GM21529 (cell line): ENCODE results near the gene BEAN1.

ENCODE experiments used
- ATAC-seq: cut with Tn5 transposase; IDR thresholded peaks from one replicate; pipeline ENCODE4 v1.9.1; 2021; ENCODE audit not compliant: unreplicated experiment

Gene BEAN1

DNA sequence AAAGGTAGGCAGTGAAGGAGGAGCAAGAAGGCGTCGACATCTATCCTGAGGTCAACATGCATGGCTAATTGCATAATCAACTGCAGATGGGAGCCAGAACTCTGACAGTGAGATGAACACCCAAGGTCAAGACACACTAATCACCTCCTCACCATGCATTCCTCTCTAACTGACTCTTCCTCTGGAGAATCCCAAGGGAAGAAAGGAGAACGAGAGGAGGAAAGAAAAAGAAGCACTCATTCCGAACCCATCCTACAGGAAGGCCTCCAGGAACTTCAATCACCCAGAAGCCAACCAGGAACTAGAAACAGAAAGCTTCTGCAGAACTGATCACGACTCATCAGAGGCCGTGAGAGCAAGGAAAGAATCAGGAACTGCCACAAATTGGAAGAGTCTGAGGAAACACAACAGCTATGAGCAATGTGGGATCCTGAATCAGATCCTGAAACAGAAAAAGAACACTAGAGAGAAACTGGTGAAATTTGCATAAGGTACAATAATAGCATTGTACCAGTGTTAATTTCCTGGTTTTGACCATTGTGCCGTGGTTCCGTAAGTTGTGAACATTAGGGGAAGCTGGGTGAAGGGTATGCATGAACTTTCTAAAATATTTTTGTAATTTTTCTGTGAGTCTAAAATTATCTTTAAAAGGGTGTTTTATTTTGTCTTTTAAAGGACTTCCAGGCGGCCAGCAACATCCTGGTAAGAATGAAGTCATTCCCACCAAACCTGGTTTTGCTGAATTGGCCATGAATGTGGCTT, 10.0 kb upstream of the BEAN1 start:
- ATAC-seq = no peak

DNA sequence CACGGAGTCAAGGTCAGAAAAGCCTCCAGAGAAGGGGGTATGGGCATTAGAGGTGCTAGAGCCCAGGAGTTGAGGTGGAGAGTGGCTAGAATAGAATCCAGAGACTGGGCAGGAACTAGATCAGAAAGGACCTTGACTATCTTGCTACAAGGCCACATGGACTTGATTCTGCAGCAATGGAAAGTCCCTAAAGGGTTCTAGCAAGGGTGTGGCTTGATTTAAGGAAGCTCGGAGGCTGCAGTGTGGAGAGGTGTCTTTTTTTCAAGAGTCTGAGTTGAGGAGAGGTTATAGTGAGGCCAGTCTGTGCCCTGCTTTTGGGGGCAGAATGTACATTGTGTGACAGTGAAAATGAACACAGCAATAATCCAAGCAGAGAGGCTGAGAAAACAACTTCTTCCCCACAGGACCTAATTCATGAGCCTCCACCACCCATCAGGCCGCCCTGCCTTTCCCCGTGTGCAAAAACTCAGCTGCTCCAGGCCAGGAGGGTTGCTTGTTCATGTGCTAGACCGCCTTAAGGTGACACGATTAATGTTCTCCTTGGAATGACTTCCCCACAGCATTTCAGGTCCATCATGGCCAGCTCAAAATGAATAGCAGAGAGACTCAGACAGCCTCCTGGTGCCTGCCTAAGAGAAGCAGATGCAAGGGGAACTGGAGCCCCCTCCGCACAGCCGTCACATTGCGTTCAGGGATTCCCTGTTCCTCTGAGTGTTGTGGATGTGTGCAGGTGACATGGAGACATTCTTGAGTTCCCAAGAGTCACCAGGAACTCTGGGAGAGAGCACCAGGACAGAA, 8.7 kb upstream of the BEAN1 start:
- no peak for ATAC-seq

DNA sequence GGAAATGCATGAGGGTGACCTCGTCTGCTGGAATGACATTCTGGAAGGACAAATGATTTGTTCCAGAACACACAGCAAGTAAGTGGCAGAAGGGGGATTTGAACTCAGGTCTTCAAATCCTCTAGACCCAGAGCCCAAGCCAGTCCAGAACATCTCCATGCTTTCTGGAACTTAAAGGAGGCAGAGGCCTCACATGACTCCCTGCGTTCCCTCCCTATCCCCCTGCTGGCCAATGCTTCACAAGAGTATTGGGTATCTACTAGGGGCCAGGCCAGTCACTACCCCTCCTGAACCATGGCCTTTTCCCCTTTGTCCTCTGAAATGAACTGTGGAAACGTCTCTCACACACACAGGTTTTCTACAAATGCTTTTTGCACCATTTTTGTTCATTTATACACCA, 7.6 kb upstream of the BEAN1 start:
- no peak for ATAC-seq

DNA sequence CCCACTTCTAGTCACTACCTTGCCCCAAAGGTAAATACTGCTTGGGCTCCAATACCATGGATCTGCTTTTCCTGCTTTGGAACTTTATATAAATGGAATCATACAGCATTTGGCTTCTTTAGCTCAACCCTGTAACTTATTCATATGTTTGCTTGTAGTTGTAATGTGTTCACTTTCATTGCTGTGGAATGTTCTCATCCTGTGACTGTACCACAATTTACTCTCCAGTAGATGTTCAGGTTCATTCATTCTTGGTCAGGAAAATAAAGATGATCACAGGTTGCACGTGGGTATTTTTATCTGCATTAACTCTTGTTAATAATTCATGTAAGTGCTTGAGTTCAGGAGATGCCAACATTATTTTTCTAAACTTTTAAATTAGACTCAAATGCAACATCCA, 6.7 kb upstream of the BEAN1 start:
- no peak for ATAC-seq

DNA sequence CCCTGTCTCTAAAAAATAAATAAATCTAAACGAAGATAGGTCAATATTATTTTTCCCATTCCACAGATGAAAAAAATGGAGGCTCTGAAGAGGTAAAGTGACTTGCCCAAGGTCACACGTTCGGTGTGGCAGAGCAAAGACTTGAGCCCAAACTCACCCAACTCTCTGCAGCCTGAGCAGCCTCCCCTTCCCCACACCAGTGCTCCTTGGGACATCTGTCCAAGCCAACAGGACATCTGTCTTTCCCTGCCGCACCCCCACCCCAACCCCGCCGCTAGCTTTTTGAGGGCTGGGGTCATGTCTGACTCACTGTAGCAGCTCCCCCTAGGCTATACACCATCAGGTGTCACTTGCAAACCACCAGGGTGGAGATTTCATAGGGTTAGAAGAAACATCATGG, 5.2 kb upstream of the BEAN1 start:
- ATAC-seq = no peak

DNA sequence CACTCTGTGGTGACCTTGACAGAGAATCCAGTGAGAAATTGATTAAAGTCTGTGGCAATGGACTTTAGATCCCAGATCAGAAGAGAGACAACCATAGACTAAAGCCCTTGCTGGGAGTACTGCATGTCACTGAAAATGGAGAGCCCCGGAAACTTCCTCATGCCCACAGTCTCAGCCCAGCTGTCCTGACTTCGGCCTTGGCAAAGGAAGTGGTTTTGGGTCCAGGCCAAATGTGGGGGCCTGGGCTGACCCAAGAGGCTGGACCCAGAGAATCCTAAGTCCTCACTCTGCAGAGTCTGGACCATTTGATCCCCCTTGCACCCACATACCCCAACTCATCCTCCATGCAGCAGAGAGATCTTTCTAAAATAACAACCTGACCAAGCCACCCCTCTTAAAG, 4.7 kb upstream of the BEAN1 start:
- ATAC-seq = no peak

DNA sequence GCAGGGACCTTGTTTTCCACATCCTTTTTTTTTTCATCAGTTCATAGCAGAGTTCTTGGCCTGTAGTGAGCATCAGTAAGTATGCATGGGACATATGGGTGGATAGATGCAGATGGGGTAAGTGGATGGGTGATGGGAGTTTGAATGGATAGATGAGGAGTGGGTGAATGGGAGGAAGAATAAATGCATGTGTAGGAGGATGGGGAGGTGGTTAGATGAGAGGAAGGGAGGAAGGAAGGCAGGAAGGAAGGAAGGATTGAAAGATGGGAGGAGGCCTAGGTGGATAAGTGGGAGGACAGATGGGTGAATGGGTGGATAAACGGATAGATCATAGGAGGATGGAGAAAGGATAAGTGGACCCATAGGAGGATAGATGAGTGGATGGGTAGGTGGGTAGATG, 3.9 kb upstream of the BEAN1 start:
- no peak for ATAC-seq

DNA sequence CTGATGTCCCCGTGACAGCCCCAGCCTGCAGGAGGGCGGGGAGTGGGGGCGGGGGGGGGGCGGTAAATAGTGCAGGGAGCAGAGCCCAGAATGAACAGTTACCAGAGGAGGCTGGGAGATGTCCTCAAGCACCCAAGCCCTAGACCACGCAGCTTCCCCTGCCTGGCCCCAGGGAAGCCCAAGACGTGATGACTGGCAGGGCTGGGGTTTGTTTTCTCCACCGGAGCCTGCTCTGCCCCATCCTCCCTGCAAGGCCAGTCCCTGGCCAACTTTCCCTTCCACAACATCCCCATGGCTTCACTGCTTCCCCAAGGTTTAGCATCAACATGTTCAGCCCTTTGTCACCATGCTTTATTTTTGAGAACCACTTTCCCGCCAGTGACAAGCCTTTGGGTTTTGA, 1.4 kb upstream of the BEAN1 start:
- no peak for ATAC-seq

DNA sequence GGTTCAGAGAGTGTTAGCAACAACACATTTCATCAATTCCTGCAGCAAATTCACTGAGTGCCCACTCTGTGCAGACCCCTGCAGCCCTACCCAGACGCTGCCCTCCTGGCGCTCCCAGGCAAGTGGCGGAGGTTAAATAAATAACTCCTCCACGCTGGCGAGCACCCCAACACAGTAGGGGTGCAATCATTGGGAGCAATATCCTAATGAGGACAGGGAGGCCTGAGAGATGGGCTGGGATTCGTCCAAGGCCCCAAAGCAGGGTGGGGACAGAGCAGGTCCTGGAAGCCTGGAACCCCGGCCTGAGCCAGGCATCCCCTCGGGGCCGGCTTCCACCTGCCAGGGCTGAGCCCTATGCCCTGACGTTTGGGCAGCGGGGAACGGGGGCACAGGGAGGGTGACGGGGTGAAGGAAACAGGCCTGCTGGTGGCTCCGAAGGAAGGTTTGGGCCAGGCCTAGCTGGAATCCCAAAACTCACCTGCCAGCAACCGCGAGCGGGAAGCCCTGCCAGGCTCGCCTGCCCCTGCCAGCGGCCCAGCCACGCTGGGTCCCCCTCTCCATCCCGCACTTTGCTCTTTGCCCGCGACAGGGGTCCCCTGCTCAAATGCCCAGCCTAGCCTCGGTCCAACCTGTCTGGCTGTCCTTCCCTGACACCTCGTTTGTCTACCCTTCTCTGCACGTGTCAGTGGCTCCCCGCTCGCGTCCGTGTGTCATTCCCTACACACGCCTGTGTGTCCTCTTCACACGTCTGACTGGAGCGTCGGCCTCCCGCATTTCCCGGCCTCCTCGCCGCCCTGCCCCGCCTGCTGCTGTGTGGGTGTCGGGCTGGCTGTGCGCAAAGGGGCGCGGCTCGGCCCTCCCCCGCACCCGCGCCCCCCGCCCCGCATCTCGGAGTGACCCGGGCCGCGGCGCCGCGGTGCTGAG, 721 bp upstream of the BEAN1 start:
- ATAC-seq = no peak

DNA sequence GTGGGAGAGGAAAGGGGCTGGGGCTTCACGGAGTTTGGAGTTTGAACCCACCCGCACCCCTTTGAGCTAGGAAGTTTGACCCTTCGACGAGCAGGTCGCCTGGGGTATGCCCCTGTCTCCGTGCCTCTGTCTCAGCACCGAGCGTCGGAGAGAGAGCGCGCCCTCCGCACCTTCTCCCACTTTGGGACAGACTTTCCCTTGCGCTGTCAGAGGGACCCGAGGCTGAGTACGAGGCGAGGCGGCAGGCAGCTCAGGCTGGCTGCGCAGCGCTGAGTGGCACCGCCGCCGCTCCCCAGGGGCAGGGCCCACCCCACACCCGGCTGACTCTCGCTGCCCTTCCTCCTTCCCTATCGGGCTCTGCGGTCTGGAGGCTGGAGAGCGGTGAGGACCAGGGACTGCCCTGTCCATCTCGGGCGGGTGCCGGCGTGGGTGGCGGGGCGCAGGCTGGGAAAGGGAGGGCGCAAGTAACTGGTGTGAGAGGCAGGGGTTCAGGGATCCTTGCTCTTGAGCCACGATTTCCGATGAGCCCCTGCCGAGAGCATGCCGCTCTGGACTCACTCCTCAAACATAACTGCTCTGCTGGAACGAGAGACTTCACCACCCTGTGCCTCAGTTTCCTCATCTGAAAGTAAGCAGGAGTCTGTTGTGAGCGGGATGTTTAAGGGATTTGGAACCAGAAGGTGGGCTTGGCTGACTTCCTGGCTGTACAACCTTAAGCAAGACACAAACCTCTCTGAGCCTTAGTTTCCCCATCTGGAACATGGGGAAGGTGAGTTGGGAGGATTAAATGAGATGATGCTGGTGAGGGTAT, 981 bp downstream of the BEAN1 start:
- ATAC-seq = no peak

DNA sequence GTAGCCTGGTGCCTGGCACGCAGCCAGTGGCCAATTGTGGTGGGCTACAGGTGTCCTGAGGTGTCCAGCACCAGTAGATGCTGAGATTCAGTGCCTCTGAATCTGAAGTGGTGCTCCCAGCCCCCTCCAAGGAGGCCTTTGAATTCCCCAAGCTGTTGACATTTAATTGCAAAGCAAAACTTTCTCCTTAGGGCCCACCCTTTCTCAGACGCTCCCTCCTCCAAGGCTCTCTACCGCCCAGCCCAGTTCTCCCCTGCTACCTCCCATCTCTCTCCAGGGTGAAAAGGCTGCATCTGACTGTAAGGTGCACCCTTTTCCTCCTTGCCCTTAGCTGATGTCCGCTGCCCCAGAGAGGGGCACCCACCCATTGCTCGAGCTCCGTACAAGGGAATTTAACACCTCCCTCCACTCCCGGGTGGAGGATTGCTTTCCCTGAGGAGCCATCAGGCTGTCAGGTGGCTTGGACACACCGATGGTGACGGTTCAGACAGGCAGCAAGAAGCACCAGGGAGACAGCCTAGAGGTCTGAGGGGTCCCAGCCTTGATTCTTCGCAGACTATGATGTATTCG, 1.7 kb downstream of the BEAN1 start:
- ATAC-seq = no peak

DNA sequence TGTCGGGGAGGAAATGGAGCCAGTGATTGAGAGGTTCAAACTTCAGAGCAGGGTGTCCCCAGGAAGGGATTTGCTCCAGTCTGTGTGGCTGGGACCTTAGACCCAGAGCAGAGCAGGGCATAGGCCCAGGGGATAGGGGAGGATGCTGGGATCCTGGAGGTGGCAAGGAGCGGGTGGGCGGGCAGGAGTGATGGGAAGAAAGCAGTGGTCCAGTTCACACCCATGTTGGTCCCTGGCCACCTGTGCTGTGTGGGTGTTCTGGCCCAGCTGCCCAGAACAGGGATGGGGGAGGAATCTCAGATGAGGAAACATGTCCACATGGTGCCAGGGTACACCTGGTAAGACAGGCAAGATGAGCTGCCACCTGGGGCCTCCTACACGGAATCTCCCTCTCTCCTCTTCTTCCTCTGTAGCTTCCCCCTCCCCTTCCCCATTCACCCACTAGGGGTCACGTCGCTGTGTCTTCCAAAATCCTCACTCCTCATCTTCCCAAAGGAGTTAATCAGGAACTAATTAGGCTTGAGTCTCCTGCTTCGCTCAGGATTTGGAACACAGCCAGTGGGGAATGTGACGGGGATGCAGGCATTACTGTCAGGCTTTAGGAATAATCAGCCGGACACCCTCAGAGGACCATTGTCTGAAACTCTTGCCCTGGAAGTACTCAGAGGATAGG, 2.3 kb downstream of the BEAN1 start:
- no peak for ATAC-seq

DNA sequence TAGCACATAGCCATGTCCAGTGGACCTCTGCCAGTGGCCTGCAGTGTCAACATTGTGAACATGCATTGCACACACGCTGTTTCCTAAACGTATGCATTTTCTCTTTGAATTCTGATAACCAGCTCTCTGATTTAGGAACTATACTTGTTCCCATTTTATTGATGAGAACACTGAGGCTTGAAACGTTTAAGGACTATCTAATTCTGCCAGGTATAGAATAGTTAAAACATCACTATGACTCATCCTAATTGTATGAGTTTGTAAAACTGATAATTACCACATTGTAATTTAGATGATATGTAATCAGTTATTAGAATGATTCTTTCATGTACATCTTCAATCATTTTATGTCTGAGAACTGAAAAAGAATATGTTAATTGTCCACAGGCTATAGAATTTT, 3.1 kb downstream of the BEAN1 start:
- ATAC-seq = no peak

DNA sequence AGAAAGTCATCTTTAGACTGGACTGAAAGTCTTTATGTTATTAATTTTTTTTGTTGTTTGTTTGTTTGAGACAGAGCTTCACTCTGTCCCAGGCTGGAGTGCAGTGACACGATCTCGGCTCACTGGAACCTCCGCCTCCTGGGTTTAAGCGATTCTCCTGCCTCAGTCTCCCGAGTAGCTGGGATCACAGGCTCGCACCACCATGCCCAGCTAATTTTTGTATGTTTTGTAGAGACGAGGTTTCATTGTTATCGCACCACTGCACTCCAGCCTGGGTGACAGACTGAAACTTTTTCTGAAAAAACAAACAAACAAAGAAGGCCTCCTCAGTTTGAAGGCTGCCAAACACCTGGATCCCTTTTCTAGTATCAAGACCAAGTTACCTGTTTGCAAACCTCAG, 4.7 kb downstream of the BEAN1 start:
- ATAC-seq = no peak

DNA sequence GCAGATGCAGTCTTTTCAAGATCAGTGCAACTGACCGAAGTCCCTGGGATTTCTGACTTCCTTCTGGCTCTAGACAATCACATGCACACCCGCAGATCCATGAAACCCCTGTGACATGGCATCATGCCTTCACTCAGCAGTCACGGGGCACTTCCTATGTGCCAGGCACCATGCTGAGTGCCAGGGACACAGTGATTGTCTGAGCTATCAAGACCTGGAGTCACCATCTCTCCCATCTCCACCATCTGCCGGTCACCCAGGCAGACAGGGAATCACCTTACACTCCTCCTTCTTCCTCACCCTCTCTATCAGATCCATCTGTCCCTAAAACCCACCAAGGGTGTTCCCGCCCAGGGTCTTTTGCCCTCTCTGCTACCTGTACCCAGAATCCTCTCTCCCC, 5.3 kb downstream of the BEAN1 start:
- ATAC-seq = no peak

DNA sequence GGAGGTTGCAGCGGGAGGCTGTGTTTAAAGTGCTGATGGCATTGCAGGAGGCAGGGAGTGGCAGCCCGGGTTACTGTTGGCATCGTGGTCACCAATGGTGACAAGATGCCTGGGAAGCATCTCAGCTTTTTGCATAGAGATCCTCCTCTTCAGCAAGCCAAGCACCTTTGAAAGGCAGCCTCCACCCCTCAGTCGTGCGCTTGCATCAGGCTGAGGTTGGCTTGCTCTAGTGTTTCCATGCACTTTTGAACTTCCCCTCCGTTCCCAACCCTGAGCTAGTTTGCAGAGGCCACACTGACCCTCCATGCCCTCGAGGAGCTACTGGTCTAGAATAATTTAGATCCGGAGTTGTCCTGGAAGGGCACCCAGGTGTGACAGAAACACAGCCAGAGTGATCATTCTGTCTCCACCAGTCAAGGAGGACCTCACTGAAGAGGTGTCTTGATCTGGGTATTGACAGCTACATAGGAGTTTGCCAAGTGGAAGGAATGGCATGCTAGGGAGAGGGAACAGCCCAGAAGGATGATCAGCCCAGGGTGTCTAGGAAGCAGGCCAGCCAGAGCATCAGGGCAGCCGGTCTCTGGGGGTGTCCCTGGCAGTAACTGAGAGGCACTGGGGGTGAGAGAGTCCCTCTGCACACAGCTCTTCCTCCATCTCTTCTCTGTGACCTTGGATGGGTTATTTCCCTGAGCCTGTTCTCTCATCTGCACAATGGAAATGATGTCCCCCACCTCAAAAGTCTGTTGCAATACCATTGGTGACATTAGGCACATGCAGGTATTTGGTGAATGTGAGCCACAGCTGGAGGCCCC, 7.7 kb downstream of the BEAN1 start:
- no peak for ATAC-seq

DNA sequence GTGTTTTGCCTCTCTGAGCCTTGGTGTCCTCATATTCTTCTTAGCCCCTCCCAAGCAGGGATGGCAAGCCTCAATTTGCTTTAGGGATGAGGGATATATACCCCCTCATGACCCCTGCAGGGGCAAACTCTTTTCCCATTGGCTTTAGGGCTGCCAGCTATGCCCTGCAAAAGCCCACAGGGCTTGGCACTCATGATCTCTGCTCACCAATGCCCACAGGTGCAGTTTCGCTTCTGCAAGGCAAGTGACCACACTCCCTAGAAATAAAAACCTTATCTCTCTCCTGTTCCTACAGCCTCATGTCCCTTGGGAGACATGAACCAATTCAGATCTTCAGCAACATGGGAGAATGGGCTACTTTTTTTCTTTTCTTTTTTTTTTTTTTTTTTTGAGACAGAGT, 8.8 kb downstream of the BEAN1 start:
- no peak for ATAC-seq

DNA sequence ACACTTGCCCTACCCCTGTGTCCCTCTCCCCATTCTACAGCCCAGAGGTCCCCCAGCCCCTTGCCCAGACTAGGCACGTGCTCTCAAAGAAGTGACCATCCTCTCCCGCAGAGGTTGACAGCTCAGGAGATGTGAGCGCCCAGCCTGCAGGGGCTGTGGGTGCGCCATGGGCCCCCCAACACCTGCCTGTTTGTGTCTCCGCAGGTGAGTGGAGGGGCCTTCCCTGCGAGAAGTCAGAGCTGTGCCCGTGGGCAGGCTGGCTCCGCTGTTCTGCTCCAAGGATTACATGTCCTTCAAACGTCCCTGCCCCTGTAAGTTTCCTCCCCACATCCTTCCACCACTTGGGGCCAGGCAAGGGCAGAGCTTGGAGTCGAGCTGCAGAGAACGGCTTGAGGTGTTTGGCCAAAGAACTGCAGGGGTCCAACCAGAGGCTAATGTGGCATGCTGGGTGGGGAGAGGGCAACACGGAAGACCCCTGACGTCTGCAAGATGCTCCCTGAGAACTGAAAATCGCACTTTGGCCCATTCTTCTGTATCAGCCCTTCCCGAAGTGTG, 10.4 kb downstream of the BEAN1 start:
- ATAC-seq = no peak

DNA sequence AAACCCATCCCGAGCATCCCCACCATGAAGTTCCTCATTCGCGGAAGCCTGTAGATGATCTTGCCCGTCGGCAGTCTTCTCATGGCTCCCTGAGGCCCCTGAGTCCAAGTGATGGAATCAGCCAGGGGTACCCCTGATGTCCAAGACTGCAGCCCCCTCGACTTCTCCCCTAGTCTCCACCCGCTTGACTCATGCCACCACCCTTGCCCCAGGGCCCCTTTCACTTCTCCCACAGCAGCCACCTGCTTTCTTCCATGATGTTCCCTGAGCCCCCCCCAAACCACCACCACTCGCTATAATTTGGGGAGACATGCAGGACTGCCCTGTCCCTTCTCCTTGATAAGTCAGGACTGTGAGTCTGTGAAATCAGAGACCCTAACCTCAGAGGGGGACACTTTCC, 11.4 kb downstream of the BEAN1 start:
- ATAC-seq = no peak
